Osteocyte (in vitro differentiated cells): ENCODE data around the gene ADAM8. TPM values are rescaled to one million over a fixed set of nuclear protein-coding genes. Genes with fewer than 3 reads are reported as not detected.

Experiments used
- DNase-seq: peaks from one replicate; pipeline ENCODE4 v3.0.0; 2021; ENCODE audit warnings: mixed read lengths; ENCODE audit not compliant: unreplicated experiment; ENCODE audit errors: extremely low spot score
- H3K27ac Mint-ChIP-seq: one replicate; pipeline ENCODE4 v1.8.0; 2021; ENCODE audit warnings: mild to moderate bottlenecking, mixed read lengths; ENCODE audit not compliant: unreplicated experiment
- H3K27me3 Mint-ChIP-seq: one replicate; pipeline ENCODE4 v1.8.0; 2021; ENCODE audit warnings: mixed read lengths; ENCODE audit not compliant: unreplicated experiment
- H3K36me3 Mint-ChIP-seq: one replicate; pipeline ENCODE4 v1.8.0; 2021; ENCODE audit warnings: mixed read lengths; ENCODE audit not compliant: unreplicated experiment
- H3K4me1 Mint-ChIP-seq: one replicate; pipeline ENCODE4 v1.8.0; 2021; ENCODE audit warnings: mixed read lengths; ENCODE audit not compliant: unreplicated experiment
- H3K4me3 Mint-ChIP-seq: one replicate; pipeline ENCODE4 v1.8.0; 2021; ENCODE audit warnings: mild to moderate bottlenecking, moderate library complexity, mixed read lengths; ENCODE audit not compliant: unreplicated experiment
- H3K9me3 Mint-ChIP-seq: one replicate; pipeline ENCODE4 v1.8.0; 2021; ENCODE audit warnings: mixed read lengths; ENCODE audit not compliant: unreplicated experiment
- CTCF ChIP-seq: fragments of 200-600 bp; sonication (generic); IDR thresholded peaks from 2 replicates; pipeline ENCODE4 v1.5.0; 2021; ENCODE audit warnings: antibody characterized with exemption, mild to moderate bottlenecking, moderate library complexity
- microRNA-seq: library from miRNA; unstranded; fragments of <30 nt; microRNA quantifications from one replicate; pipeline ENCODE4 v1.1.0, GENCODE V29; 2020; ENCODE audit not compliant: unreplicated experiment
- total RNA-seq: library from RNA; stranded (reverse); gene quantifications from 2 replicates; pipeline ENCODE4 v1.2.1, GENCODE V29; 2021

ADAM8 gene
- total RNA-seq, 1 donor from 2014 or later: 2.9 TPM

- no peaks in the 10 kb centered on the region for H3K9me3 Mint-ChIP-seq
- H3K4me1 Mint-ChIP-seq: no peaks in the 10 kb centered on the region
- H3K4me3 Mint-ChIP-seq: no peak overlapping the region
- no peaks in the 10 kb centered on the region for H3K36me3 Mint-ChIP-seq
- TF ChIP-seq CTCF: no peak
- no peak overlapping the region for H3K27ac Mint-ChIP-seq
- DNase-seq: no peak
- peaks cover 2% of the 10 kb centered on the region for H3K27me3 Mint-ChIP-seq
Observed at GRCh38 chr10:133215586-133215985, 61.1 kb downstream of the ADAM8 start.

GRCh38 chr10:133214468-133215410 is 61.9 kb downstream of the ADAM8 start:
- H3K27ac Mint-ChIP-seq: no peak overlapping the region
- no peaks in the 10 kb centered on the region for H3K4me1 Mint-ChIP-seq

GRCh38 chr10:133213641-133214467 is 62.8 kb downstream of the ADAM8 start:
- Mint-ChIP-seq H3K27ac (no peak overlapping the region), H3K27me3 (peaks cover 2% of the 10 kb centered on the region), H3K4me1 (no peaks in the 10 kb centered on the region), H3K9me3 (no peaks in the 10 kb centered on the region), H3K36me3 (no peaks in the 10 kb centered on the region), H3K4me3 (no peak overlapping the region)
- TF ChIP-seq CTCF: no peak
- no peak for DNase-seq

More at GRCh38 chr10:133214468-133215410, 61.9 kb downstream of the ADAM8 start:
- H3K36me3 Mint-ChIP-seq: no peaks in the 10 kb centered on the region
- TF ChIP-seq CTCF: no peak
- no peak for DNase-seq
- H3K4me3 Mint-ChIP-seq: no peak overlapping the region
- H3K27me3 Mint-ChIP-seq: peaks cover 2% of the 10 kb centered on the region
- H3K9me3 Mint-ChIP-seq: no peaks in the 10 kb centered on the region

- DNase-seq: no peak
- Mint-ChIP-seq H3K9me3 (no peaks in the 10 kb centered on the region), H3K27me3 (peaks cover 2% of the 10 kb centered on the region), H3K4me1 (no peaks in the 10 kb centered on the region), H3K27ac (no peak overlapping the region), H3K36me3 (no peaks in the 10 kb centered on the region), H3K4me3 (no peak overlapping the region)
- TF ChIP-seq CTCF: no peak
Observed at GRCh38 chr10:133212853-133213494, 63.7 kb downstream of the ADAM8 start.

Small RNAs within 50 kb of the gene (microRNA-seq; reads per million reads assigned to microRNA genes)
- not detected for gene MIR202

Other genes starting within 250 kb of the ADAM8 start
- gene ADGRA1, start 188.9 kb downstream of the ADAM8 start, total RNA-seq: not detected in 2 replicates
- not detected in 2 replicates for gene KNDC1, start 116.6 kb downstream of the ADAM8 start, total RNA-seq
- not detected in 2 replicates for gene UTF1, start 46.7 kb downstream of the ADAM8 start, total RNA-seq
- gene VENTX, start 39.0 kb downstream of the ADAM8 start, total RNA-seq: not detected in 2 replicates
- 67.2 and 75.2 TPM in 2 replicates for gene TUBGCP2, start 32.0 kb upstream of the ADAM8 start, total RNA-seq
- 35.1 and 39.1 TPM in 2 replicates for gene ZNF511, start 32.0 kb upstream of the ADAM8 start, total RNA-seq
- gene CALY, start 60.0 kb upstream of the ADAM8 start, total RNA-seq: 3.5 TPM in 2 replicates
- gene PRAP1, start 70.5 kb upstream of the ADAM8 start, total RNA-seq: not detected in 2 replicates
- gene FUOM, start 81.2 kb upstream of the ADAM8 start, total RNA-seq: 20.5 and 24.0 TPM in 2 replicates
- gene ECHS1, start 96.5 kb upstream of the ADAM8 start, total RNA-seq: 62.9 and 65.1 TPM in 2 replicates
- gene PAOX, start 102.4 kb upstream of the ADAM8 start, total RNA-seq: 6.5 and 8.7 TPM in 2 replicates
- 57.3 and 65.2 TPM in 2 replicates for gene MTG1, start 117.3 kb upstream of the ADAM8 start, total RNA-seq
- 2.2 and 2.7 TPM in 2 replicates for gene SPRN, start 147.8 kb upstream of the ADAM8 start, total RNA-seq
- 3.2 and 4.8 TPM in 2 replicates for gene SCART1, start 177.1 kb upstream of the ADAM8 start, total RNA-seq